HG03457 (cell line): ENCODE results near the gene SCUBE1.

Experiments
- ATAC-seq: cut with Tn5 transposase; IDR thresholded peaks from one replicate; pipeline ENCODE4 v1.9.1; 2021; ENCODE audit warnings: moderate number of reproducible peaks; ENCODE audit not compliant: unreplicated experiment

Gene SCUBE1

DNA sequence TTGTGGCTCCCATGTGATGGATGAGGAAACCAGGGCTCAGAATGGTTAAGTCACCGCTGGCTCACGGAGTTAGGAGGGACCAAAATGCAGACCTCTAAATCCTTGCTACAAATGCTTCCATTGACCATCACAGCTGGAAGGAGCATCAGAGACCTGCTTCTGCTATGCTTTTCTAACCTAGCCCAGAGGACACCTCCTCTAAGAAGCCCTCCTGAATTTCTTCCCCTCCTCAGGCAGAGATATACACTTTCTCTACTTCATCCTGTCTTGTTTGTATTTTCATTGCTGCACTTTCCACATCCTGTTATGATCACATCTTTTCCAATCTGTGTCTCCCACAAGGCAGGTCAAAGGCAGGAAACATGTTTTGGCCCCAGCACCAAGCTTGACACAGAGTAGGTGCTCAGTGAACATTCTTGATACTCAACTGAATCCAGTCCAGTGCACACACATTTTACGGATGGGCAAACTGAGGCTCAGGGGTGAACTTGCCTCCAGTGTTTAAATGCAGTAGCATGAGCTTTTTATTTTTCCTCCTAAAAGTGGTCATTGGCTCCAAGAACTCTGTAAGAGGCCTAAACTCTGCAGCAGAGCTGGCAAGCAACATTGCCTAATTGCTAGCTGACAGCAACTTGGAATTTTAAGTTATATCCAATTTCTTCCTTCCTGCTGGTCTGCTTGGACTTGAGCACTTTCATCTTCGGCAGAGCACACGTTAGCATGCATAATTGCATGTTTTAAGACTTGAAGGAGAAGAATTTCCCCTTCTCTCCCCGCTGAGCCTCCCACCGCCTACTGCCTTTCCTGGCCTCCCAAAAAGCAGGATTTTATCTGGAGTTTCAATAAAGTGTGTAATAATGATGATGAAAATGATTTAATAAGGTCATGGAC, 12.7 kb downstream of the SCUBE1 start:
- ATAC-seq, result no peak

DNA sequence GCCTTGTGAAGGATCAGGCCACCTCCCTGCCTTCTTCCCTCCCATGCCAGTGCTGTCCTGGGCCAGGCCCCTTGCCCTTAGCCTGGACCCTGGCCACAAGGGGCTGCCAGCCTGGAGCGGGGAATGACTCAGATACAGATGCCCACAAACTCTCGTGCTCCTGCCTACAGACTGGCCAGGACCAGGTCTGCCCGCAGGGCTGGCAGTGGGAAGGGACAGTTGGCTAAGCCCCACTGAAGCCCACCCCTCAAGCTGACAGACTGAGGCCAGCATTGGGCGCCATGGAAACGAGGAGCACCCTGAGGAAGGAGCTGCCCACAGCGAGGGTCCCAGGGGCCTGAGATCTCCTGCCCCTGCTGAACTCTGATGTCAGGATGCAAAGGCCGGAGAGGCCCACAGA, 14.1 kb downstream of the SCUBE1 start:
- no peak for ATAC-seq

DNA sequence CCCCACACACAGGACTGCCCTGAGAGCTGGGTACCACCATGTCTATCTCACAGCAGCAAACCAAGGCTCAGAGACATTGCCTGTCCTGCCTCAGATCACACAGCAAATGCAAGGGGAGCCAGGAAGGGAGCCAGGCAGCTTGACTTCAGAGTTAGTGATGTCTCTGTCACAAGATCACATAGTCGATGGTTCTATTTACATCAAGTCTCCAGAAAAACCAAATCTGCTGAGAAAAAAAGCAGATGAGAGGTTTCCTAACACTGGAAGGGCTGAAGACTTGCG, 16.1 kb downstream of the SCUBE1 start:
- ATAC-seq, result no peak

DNA sequence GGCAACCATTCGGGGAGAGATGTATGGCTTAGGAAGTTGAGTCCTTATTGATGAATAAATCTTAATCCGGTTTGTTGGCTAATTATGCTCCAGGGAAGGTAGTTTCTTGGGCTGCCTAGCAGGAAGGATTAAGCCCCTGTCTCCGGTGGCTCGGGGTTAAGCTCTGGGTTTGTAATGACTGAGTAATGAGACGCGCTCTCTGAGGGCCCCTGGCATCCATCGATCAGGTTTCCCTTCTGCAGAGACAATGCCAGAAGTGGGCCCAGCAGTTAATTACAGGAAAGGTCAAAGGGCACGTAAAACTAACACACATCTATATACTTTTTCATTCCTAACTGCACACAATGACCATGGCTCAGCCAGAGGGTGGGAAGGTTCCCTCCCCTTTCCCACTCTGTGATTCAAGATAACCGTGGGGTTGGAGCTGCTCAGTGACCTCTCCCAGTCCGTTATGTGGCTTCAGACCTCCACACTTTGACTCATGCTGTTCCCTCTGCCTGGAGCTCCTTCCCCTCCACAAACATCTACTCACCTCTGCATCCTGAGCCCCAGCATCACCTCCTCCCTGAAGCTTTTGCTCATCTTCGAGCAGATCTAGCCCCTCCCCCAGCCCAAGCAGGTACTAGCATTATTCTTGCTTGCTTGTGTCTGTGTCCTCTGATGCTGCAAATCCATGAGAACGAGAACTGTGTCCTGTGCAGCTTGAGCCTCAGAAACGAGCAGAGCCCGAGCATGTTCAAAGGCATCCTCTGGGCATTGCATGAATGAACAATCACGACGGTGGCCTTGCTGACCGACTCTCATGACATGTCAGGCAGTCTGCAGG, 16.6 kb downstream of the SCUBE1 start:
- no peak for ATAC-seq

DNA sequence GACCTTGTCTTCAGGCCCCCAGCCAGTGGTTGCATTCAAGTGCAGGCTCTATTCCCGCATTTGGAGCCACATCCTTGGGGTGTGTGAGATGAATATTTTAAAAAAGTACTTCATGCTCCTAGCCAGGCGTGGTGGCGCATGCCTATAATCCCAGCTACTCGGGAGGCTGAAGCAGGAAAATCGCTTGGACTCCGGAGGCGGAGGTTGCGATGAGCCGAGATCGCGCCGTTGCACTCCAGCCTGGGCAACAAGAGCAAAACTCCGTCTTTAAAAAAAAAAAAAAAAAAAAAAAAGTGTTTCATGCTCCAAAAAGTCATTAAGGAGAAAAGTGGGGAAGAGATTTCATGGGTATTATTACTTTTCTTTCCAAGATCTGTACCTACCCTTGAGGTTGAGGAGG, 18.0 kb downstream of the SCUBE1 start:
- no peak for ATAC-seq

DNA sequence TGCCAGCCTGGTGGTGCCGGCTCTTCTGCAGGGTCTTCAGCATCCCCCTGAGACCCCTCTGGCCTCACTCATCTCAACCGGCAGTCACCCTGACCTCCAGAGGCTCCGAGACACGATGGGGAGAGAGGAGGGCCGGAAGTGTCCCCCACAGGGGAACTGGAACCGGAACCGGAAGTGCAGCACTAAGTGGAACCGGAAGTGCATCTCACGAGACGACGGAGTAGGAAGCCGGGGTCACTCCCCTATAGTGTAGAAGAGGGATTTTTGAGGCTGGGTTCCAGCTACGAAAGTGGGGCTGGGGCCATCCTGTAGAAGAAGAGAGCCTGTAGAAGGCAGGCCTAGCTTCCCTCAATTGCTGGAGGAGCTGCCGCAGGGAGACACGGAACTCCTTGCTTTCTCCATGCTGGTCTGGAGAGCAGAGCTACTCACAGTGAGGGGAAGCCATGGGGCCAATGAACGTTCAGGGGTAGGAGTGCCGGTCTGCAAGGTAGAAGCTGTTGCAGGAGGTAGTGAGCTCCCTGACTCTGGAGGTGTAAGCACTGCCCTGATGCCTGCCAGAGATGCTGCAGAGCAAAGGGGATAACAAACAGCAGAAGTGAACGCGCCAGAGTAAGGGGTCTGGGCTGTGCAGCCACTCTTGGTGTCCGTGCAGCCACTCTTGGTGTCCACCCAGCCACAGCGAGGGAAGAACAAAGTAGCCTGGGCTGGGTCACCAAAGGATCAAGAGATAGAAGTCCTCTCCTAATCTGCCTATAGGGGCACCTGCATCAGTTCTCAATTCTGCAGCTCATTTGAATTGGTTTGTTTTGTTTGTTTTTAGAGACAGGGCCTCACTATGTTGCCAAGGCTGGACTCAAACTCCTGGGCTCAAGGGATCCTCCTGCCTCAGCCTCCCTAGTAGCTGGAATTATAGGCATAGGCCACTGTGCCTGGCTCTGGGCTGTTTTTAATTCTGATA, 21.9 kb downstream of the SCUBE1 start:
- ATAC-seq, result no peak

DNA sequence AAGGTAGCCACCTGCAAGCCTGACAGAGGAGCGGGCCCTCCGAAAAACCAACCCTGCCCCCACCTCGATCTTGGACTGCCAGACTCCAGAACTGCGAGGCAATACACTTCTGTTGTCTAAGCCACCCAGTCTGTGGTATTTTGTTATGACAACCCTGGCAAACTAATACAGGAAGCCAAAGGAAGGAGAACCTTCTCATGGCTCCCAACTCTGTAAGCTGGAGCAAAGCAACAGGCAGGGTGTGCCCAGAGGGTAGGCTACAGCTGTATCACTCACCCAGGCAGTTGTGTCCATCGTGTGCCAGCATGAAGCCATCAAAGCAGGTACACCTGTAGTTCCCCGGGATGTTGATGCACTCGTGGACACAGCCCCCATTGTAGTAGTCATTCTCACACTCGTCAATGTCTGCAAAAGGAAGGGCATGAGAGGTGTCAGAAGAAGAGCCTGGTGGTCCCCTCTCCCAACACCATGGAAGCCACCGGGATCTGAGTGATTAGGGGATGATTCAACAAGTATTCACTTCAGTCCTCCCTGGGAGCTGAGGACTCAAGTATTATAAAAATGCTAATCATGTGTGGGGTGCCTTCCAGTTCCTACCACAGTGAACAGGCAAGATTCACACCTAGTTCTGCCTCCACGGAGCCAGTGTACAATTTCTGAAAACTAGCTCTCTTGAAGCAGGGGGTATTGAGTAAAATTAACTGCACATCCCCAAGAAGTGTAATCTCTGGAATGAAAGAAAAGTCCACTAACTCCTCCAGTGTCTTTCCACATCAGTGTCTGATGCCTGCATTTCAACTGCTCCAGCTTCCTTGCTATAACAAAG, 23.3 kb downstream of the SCUBE1 start:
- no peak for ATAC-seq

DNA sequence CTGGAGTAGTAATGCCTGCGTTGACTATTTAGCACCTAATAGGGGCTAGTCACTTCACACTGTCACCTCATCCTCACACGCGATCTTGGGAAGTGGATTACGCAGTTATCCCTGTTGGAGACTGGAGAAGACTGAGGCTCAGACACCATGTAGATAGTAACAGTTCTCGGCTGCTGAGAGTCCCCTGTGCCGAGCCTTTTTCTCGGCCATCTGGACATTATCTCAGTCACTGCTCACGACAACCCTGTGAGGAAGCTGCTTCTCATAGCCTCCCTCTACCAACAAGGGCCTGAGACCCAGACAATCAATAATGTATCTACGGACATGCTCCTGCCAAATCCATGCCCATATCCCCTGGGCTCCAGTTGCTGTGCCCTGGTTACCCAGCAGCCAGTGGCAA, 25.9 kb downstream of the SCUBE1 start:
- ATAC-seq, result no peak

DNA sequence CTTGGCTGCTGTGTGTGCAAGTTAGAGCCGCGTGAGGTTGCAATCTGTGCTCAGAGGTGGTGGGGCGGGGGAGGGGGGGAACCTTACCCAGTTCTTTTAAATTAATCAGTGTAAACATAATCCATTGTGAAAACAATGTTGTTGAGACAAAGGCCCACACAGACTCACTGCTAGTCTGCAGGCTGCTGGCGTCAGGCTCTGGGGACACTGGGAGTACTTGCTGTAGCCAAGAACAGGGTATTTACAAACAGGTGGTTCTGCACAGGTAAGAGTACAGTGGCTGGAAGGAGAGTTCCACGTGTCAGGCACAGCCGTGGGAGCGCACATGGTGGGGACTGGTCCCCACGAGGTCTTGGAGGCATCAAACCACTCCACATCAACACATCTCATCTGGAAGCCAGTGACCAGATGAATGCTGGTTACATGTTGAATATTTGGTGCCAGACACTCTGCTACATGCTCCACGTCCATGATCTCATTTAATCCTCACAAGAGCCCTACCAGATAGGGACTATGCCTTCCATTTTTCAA, 27.4 kb downstream of the SCUBE1 start:
- no peak for ATAC-seq

DNA sequence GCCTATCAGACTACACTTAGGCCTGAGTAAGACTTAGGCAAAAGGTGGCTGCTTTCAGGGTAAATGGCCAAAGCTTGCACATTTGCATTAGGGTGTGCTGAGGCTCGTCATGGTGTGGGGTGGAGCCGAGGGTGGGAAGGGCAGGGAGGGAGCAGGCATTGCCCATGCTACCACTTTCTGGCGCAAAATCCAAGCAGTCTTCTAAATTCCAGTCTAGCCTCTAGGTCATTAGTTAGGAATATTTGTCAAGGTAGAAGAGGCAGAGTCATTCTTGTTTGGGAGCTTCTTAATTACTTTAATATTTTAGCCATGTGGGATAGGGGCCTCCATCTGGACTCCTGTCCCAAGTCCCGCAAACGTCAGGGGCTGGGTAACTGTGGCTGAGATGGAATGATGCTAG, 28.6 kb downstream of the SCUBE1 start:
- ATAC-seq, result no peak

DNA sequence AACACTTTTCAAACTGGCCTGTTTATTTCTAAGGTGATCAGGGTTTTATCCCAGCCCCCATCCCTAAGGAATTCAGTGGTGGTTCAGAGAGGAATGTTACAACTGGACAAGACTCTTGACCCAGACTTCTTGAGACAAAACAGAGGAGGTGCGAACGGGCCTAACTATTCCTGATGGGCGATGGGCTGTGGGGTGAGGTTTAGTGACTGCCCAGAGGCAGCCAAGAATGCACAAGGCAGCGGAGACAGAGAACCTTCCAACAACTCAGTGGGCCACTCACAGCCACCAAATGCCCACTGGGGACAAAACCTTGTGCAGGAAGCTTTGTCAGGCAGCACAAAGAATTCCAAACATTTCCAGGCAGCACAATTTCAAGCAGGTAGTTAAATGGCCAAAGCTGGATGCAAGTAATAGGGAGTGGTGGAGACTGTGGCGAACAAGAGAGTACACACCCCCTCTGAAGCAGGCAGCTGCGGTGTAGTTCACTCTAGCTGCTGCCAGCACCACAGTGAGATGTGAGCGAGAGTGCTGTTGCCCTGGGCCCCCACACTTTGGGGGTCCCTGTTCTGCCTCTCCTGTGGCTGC, 29.2 kb downstream of the SCUBE1 start:
- no peak for ATAC-seq

DNA sequence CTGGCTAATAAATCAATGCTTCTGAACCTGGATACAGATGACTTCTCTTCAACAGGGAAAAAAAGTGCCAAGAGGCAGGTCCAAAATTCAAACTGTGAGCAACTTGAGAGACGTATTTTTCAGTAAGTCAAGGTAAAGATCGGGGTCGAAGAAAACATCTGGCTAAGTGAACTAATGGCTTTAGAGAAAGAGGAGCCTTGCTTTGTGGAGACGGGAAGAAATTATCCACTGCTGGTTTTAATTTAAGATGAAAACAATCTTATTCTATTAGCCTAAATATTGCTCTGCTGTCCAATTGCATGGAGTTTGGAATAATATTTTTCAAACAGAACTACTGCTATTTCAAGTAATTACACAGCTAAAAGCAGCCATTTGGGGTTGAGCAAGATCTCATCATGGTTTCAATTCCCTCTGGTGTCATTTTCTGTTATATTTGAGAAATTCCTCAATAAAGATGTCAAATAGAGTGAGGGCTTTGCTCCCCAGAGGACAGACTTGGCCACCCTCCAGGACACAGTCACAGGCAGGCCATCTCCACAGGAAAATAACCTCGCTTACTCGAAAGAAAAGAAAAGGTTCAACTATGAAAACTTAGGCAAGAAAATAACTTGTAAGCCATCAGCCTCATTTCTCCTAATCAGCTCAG, 29.8 kb downstream of the SCUBE1 start:
- no peak for ATAC-seq

DNA sequence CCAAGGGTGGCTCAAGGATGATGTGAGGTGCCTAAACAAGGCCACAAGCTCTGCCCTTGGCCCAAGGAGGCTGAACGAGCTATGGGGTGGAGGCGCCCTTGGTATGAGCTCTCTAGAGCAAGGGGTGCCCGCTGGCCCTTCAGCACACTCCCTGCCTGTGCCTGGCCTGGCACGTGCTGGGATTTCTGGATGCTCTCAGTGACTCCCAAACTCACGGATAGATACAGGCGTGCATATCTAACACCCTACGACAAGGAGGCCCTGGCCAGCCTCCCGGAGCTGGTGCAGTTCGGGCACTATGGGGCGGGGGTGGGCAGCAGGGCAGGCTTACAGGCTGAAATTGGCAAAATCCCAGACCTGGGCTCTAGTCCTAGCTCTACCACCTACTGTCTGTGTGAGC, 30.6 kb downstream of the SCUBE1 start:
- ATAC-seq, result no peak

DNA sequence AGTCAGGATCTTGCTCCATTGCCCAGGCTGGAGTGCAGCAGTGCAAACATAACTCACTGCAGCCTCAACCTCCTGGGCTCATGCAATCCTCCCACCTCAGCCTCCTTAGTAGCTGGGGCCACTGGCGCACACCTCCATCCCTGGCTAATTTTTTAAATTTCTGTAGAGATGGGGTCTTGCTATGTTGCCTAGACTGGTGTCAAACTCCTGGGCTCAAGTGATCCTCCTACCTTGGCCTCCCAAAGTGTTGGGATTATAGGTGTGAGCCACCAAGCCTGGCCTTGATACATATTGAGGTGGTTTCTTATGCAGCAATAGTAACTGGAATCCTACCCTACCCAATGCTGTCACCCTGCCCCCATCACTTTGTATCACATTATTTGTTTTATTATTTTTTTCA, 32.4 kb downstream of the SCUBE1 start:
- ATAC-seq, result no peak

DNA sequence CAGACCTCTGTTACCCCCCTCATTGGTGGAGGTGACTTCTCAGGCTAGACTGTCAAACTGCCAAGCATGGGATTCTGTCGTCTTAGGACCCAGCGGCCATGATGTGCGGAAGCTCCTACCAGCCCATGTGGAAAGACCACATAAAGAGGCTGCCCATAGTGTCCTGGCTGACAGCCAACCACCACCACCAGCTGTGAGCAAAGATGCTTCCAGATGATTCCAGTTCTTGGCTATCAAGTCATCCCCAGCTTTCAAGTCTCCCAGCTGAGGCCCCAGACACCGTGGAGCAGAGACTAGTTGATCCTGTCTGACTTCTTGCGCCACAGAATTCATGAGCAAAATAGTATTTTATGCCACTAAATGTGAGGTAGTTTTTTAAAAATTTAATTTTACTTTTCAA, 32.9 kb downstream of the SCUBE1 start:
- no peak for ATAC-seq

DNA sequence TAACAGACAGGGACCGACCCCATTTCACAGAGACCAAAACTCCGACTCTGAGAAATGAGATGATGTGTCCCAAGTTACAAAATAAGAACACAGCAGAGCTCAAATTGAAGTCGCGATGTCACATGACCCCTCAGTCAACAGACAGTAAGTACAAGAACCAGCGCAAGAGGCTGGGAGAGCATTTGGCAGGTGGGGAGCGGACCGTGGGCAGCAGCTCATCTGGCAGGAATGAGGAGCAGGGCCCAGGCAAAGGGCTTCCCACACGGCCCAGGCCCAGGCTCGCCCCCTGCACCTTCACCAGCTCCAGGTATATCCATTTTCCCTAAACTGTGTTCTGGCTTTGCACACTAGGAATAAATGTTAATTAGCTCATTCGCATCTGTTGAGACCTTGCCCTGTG, 34.3 kb downstream of the SCUBE1 start:
- ATAC-seq, result no peak

DNA sequence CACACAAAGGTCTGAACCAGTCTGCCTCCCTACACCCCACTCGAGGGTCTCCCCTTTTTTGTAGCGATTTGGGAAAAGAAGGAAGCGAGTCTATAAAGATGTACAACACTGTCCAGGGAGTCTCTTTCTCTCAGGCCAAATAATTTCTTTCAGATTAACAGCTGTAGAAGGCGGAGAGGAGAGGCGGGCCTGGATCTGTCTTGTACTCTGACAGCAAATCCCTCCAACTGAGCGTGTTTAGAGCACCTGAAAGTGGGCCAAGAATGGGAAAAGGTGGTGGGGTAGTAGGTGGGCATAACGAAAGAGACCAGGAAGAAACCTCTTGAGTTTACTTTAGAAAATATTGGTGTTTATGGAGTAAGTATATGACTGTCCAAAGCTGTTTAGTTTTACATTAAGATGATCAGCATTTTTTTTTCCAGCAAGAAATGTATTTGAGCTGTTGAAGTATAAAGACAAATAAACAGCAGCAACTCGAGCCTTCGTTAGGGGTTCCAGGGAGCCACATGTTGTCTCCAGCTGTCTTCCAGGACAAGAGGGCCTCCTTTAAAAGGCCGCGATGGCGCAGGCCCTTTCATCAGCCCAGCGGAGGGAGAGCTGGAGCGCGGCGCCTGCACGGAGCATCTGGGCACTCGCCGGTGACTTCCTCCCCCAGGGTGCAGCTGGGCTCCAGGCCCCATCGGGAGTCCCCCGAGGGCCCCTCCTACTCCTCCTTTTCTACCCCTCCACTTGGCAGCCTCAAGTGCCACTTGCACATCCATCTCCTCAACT, 34.9 kb downstream of the SCUBE1 start:
- ATAC-seq, result no peak

DNA sequence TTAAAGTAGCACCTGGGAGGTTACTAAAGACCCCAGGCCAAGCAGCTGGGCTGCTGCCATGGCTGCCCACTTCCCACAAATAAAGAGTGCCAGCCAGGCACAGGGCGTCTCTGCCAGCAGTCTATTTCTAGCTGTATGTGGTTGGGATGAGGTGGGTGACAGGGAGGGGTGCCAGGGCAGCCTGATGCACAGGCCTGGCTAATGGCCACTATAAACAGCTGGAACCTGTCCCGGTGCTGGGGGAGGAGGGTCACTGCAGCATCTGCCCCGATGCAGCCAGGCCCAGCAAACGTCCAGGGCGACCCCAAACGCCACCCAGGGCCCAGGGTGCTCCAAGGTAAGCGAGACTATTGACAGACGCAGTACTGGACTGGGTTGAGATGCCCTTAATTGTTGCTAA, 37.4 kb downstream of the SCUBE1 start:
- no peak for ATAC-seq
